ENCODE measurements around the gene FASTK. TPM values are rescaled to one million over a fixed set of nuclear protein-coding genes. Genes with fewer than 3 reads are reported as not detected.

Gene FASTK
- total RNA-seq, 1 experiment from 2014 or later, result 86.4 TPM

GRCh38 chr7:151070574-151070960 is 10.0 kb downstream of the FASTK start (continued):
- TF ChIP-seq REST (IDR thresholded peaks at IDR 0.05; ENCODE audit: low read depth), result no peak
- no peak for TF ChIP-seq CEBPB (IDR thresholded peaks at IDR 0.05; ENCODE audit: low read depth)
- TF ChIP-seq RAD21 (IDR thresholded peaks at IDR 0.05; ENCODE audit: low read depth), result no peak
- no peak for TF ChIP-seq SRF (IDR thresholded peaks at IDR 0.05; ENCODE audit: low read depth)
- TF ChIP-seq FOSL1 (IDR thresholded peaks at IDR 0.05; ENCODE audit: low read depth), result no peak
- TF ChIP-seq SP1 (IDR thresholded peaks at IDR 0.05; ENCODE audit: low read depth), result no peak
- TF ChIP-seq ZNF274 (IDR thresholded peaks at IDR 0.05; ENCODE audit: low read depth, low read length), result no peak
- TF ChIP-seq EZH2phosphoT487 (IDR thresholded peaks at IDR 0.05; ENCODE audit: borderline replicate concordance), result no peak
- no peak for TF ChIP-seq CBX3 (IDR thresholded peaks at IDR 0.05; ENCODE audit: low read depth)

GRCh38 chr7:151069841-151070573 is 10.6 kb downstream of the FASTK start:
- BruUV-seq (replicated peaks), result no TSS peak
- H3K79me2 ChIP-seq (ENCODE audit: insufficient read depth, low read length), result peaks cover 29% of the 10 kb centered on the region
- H3K4me3 ChIP-seq (replicated peaks in 1 of 2; ENCODE audit: low read depth in 1 of 2, low read length in 2 of 2), result no peak overlapping the region
- CTCF ChIA-PET, result no interaction called here
- no peak overlapping the region for H2AFZ ChIP-seq (ENCODE audit: low read depth, low read length, poor library complexity, severe bottlenecking)
- H4K20me1 ChIP-seq (ENCODE audit: insufficient read depth), result no peaks in the 10 kb centered on the region
- H3K27ac ChIP-seq (ENCODE audit: low read depth, low read length), result no peak overlapping the region
- TF ChIP-seq CBX3 (IDR thresholded peaks at IDR 0.05; ENCODE audit: low read depth) (no peak), RAD21 (IDR thresholded peaks at IDR 0.05; ENCODE audit: low read depth) (no peak), JUND (IDR thresholded peaks at IDR 0.05) (no peak), SRF (IDR thresholded peaks at IDR 0.05; ENCODE audit: low read depth) (no peak), TCF7L2 (IDR thresholded peaks at IDR 0.05; ENCODE audit: borderline replicate concordance, extremely low read depth, insufficient read depth, insufficient read length) (no peak), CEBPB (IDR thresholded peaks at IDR 0.05; ENCODE audit: low read depth) (no peak), ZNF274 (IDR thresholded peaks at IDR 0.05; ENCODE audit: low read depth, low read length) (no peak), ZFX (IDR thresholded peaks at IDR 0.05) (no peak), ZBTB33 (IDR thresholded peaks at IDR 0.05; ENCODE audit: extremely low read depth, insufficient replicate concordance, low read length) (no peak), ATF3 (IDR thresholded peaks at IDR 0.05) (no peak), MAX (IDR thresholded peaks at IDR 0.05) (no peak), SIN3A (IDR thresholded peaks at IDR 0.05; ENCODE audit: low read depth) (no peak), POLR2AphosphoS5 (IDR thresholded peaks at IDR 0.05; ENCODE audit: low read depth, low read length) (no peak), YY1 (IDR thresholded peaks at IDR 0.05; ENCODE audit: extremely low read depth, insufficient replicate concordance, low read depth, low read length) (no peak), EZH2 (IDR thresholded peaks at IDR 0.05) (no peak)
- intact Hi-C loops (cut with micrococcal nuclease), result no loop called here
- H3K27me3 ChIP-seq (ENCODE audit: insufficient read depth, low read length), result no peaks in the 10 kb centered on the region
- no peak overlapping the region for H3K9ac ChIP-seq (ENCODE audit: low read length)
- H3K36me3 ChIP-seq (ENCODE audit: control insufficient read depth in 1 of 2, insufficient read depth in 2 of 2, low read length in 2 of 2), result peaks cover 54 to 59% of the 10 kb centered on the region in 2 experiments; a peak in 3 of 4 replicates
- POLR2A ChIA-PET, result no interaction called here
- no peaks in the 10 kb centered on the region for H3K4me1 ChIP-seq (ENCODE audit: control insufficient read depth in 1 of 2, insufficient read depth in 2 of 2, low read length in 2 of 2)
- RAD21 ChIA-PET (ENCODE audit: low non-redundant PET in 1 of 2, low total read pairs in 2 of 2, uncharacterized antibody in 2 of 2, unreplicated experiment in 2 of 2), result no interaction called here
- H3K9me2 ChIP-seq (ENCODE audit: insufficient read depth), result no peaks in the 10 kb centered on the region
- ATAC-seq, result no peak
- H3K4me2 ChIP-seq (ENCODE audit: low read length), result no peak overlapping the region
- no peaks in the 10 kb centered on the region for H3K9me3 ChIP-seq (ENCODE audit: control insufficient read depth in 1 of 2, insufficient read depth in 1 of 2, low read depth in 1 of 2, low read length in 2 of 2)
- no peak for DNase-seq (ENCODE audit: low read depth, low spot score)

All from HCT116 (cell line).